ENCODE measurements around the gene TRPM3.

Gene TRPM3

GRCh38 chr9:70878576-70878975, 242.8 kb downstream of the TRPM3 start:
- DNase-seq: no peak

GRCh38 chr9:70874451-70874850, 247.0 kb downstream of the TRPM3 start:
- DNase-seq: no peak

- DNase-seq: no peak
Observed at GRCh38 chr9:70873506-70873905, 247.9 kb downstream of the TRPM3 start.

- DNase-seq: no peak
Observed at GRCh38 chr9:70868661-70869652, 252.5 kb downstream of the TRPM3 start.

GRCh38 chr9:70868041-70868440, 253.4 kb downstream of the TRPM3 start:
- no peak for DNase-seq

DNA sequence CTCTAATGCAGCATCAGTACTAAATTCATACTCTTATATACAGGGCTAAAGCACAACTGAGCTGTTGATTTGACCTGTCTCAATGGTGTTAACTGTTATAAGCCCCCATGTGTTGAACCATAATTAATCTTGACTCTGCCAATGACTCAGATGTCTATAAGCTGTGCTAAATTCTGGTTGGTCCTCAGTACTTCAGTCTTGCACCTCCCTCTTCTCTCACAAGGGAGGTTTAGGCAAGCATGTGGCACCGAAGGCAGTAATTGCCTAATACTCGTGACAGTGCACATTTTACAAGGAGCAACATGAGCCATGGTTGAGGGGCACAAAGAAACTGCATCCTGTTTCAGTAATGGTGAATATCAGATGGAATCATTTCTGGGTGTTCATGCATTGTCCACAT, 255.9 kb downstream of the TRPM3 start:
- no peak for DNase-seq

DNA sequence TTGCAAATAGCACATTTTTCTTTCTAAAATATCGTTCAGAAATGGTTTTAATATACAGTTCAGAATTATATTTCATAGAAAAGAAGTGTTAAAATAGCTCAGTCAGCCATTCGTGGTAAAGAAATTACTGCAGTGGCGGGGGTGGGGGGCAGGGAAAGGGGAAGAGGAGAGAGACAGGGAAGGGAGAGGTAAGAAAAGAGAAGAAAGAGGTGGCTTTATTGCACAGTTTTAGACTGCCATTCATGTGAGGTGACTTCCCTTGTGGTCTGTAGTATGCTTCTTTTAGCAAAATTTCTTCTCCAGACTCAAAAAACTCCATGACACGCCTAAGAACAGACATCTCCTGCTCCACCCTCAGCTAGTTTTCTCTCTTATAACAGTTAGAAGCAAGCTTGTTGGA, 259.6 kb downstream of the TRPM3 start:
- DNase-seq: no peak

- DNase-seq: no peak
Observed at GRCh38 chr9:70861376-70861775, 260.0 kb downstream of the TRPM3 start.

GRCh38 chr9:70859694-70860093, 261.7 kb downstream of the TRPM3 start:
- no peak for DNase-seq

DNA sequence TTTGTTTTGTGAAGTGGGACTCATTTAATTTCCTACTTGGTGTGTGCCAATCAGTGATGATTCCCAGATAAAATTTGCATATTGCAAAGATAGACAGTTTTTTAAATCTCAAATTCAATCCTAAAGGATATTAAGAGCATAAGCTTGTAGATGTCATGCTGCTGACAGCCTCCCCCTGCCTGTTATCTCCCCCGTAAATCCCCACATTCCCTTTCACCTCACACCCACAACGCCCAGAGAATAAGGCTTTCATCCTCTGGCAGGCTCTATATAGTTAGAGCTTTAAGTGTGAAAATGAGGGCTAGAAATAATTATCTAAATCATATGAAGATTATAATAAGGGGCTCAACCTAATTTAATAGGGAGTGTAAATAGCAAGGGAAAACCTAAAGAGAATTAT, 265.0 kb downstream of the TRPM3 start:
- no peak for DNase-seq

GRCh38 chr9:70852711-70853240, 268.6 kb downstream of the TRPM3 start:
- no peak for DNase-seq

- DNase-seq: no peak
Observed at GRCh38 chr9:70840266-70840665, 281.2 kb downstream of the TRPM3 start.

DNA sequence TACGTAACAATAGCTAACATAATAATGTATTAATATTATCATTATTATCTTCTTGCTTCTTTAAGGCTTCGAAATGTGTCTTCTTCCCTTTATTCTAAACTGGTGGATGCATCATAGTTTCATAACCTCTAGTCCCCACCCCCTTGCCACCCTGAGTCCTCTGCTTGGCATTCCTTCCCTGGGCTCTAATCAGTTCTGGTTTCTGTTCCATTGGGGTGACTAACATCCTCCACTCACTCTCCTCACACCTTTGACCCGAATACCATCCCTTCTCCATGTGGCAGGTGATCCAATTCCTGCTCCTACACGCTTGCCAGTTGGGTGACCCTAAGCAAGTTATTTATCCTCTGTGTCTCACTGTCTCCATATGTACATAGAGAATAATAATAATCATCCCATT, 286.1 kb downstream of the TRPM3 start:
- no peak for DNase-seq

DNA sequence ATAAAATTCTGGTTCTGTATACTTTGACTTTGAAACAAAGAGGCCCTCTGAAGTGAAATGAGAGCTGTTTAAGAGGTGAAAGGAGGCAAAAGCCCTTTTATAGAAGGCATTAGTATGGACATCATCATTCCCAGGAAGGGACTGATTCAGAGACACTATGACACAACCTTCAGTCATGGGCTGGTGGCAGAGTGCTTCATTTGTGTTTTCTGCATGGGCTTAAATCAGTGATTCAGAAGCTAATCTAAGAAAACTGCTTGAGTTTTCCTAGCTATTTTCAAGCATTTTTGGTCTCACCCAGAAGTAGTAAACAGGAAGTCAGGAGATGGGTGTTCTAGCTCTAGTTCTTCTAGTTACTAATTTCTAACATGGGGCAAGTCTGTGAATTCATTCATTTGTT, 288.9 kb downstream of the TRPM3 start:
- DNase-seq: no peak

- DNase-seq: no peak
Observed at GRCh38 chr9:70830618-70831017, 290.8 kb downstream of the TRPM3 start.

- DNase-seq: no peak
Observed at GRCh38 chr9:70829591-70830265, 291.7 kb downstream of the TRPM3 start.

- no peak for DNase-seq
Observed at GRCh38 chr9:70826562-70826961, 294.9 kb downstream of the TRPM3 start.

DNA sequence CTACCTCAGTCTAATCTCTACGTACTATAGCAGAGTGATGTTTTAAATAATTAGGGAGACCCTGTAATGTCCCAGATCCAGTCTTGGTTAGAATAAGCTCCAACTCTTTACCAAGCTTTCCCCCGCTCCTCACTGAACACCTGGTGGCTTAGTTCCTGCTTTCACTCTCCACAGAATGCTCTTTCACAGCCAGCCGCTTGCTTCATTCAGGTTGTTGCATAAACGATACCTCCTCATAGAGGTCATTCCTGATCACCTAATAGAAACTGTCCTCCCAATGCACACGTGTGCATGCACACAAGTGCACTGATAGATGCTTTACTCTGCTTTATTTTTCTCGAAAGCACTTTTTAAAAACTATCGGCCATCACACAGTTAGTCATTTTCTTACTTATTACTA, 298.1 kb downstream of the TRPM3 start:
- DNase-seq: no peak

DNA sequence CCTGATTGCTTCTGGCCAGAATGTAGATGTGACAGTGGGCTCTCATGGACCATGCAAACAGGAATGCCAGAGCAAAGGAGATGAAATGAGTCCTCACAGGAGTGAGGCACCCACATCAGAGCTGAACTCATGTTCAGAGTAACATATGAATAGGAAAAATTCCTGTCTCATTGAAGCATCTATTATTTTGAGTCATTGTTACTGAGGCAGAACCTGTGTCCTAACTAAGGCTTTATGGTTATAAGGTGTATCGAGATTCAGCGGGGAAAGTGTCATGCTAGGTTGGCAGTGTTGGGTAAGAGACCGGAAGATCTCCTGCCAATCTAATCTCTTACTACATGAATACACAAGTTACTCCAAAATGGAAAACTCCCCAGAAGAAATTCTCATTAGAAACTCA, 304.1 kb downstream of the TRPM3 start:
- DNase-seq: no peak

DNA sequence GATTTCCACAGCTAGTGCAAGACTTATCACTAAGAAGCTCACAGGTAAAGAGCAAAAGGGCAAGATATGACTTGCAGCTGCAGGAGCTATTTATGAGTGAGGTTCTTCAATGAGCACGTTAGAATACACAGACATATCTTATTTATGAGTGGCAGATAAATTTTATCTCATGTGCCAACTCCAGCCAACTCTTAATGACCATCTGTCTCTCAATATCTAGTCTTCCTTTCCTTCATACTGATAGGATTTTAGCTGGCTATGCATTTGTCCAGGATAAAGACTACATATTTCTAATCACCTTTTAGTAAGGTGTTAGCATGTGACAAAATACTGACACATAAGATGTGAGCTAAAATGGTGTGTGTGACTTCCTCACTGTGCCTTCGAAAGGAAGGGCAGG, 304.5 kb downstream of the TRPM3 start:
- DNase-seq: no peak

GRCh38 chr9:70816316-70816715, 305.1 kb downstream of the TRPM3 start:
- no peak for DNase-seq

- DNase-seq: no peak
Observed at GRCh38 chr9:70814597-70814996, 306.8 kb downstream of the TRPM3 start.

DNA sequence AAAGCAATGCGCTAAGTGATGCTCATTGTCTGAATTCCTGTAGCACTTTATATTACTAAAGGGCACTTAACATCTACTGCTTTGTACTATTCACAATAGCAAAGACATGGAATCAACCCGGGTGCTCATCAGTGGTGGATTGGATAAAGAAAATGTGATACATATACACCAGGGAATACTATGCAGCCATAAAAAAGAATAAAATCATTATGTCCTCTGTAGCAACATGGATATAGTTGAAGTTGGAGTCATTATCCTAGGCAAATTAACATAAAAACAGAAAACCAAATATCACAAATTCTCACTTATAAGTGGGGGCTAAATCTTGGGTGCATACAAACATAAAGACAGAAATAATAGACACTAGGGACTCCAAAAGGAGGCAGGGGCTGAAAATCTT, 308.3 kb downstream of the TRPM3 start:
- no peak for DNase-seq

DNA sequence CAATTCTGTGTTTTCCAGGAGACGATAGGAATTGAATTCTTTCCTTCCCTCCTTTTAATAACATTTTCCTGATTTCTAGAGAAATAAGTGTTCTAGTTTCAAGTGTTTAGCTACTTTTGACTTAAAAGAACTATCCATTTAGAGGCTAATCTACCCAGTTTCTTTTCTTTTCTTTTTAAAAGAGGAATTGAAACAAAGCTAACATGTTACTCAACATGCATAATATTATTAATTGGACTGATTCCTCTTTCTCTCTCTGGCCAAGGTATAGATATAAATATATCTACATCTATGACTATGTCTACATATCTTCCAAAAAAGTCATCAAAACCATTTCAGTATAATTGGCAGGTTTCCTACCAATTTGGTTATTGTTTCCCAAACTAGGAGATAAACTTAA, 309.8 kb downstream of the TRPM3 start:
- DNase-seq: no peak

All from CD4-positive, alpha-beta T cell treated with Interleukin-21 for 1 hour (primary cell).